Large intestine (tissue), 3 donors: Measurements from ENCODE around the gene PRKAB2. TPM values are rescaled to one million over a fixed set of nuclear protein-coding genes. Genes with fewer than 3 reads are reported as not detected.
"Not testable (repeated sequence)": the region's sequence is repeated elsewhere in the genome, so short reads cannot be mapped to it uniquely, and the experiment has no call there.

Experiments used
- DNase-seq, 2 donors: peaks; one replicate each; pipeline versions ENCODE4 v3.0.0 to v3.0.0-alpha.2; 2013
- H3K27ac ChIP-seq: one replicate; pipeline ENCODE4 v1.5.1; 2013; ENCODE audit warnings: low read length
- H3K27me3 ChIP-seq: 2 replicates; pipeline ENCODE4 v1.6.1; 2013; ENCODE audit warnings: low read length; ENCODE audit not compliant: control insufficient read depth, insufficient read depth
- H3K36me3 ChIP-seq: 2 replicates; pipeline ENCODE4 v1.6.1; 2013; ENCODE audit warnings: low read length; ENCODE audit not compliant: control insufficient read depth, insufficient read depth
- H3K4me1 ChIP-seq: one replicate; pipeline ENCODE4 v1.6.1; 2013; ENCODE audit warnings: low read length; ENCODE audit not compliant: control insufficient read depth, insufficient read depth
- H3K4me3 ChIP-seq: one replicate; pipeline ENCODE4 v1.5.1; 2013; ENCODE audit warnings: low read length
- H3K9me3 ChIP-seq: one replicate; pipeline ENCODE4 v1.6.1; 2013; ENCODE audit warnings: mild to moderate bottlenecking, low read depth, low read length, moderate library complexity; ENCODE audit not compliant: control insufficient read depth
- WGBS: methylation state at CpG from one replicate; pipeline ENCODE4 v1.1.5; 2013; ENCODE audit warnings: low lambda C conversion rate; ENCODE audit not compliant: insufficient coverage; 5-methylcytosine and 5-hydroxymethylcytosine counted together
- polyA plus RNA-seq: library from polyadenylated mRNA; unstranded; fragments of 120-200 nt; gene quantifications from one replicate; pipeline ENCODE4 v1.2.1, GENCODE V29; 2013

Gene PRKAB2
- polyA plus RNA-seq, 1 donor = 35.2 TPM

- no CpG with 5 or more reads among the region's 3 CpGs for WGBS
- H3K9me3 ChIP-seq = no peaks in the 10 kb centered on the region
- no peak overlapping the region for H3K4me3 ChIP-seq
- H3K27me3 ChIP-seq = no peaks in the 10 kb centered on the region
- peaks cover 19% of the 10 kb centered on the region for H3K36me3 ChIP-seq
- no peaks in the 10 kb centered on the region for H3K4me1 ChIP-seq
- H3K27ac ChIP-seq = no peak overlapping the region
- no peak for DNase-seq
These were observed 19.5 kb downstream of the PRKAB2 start for GRCh38 chr1:147152772-147153171.

- Histone ChIP-seq H3K9me3 (no peaks in the 10 kb centered on the region), H3K4me1 (no peaks in the 10 kb centered on the region), H3K4me3 (no peak overlapping the region), H3K27me3 (no peaks in the 10 kb centered on the region), H3K27ac (no peak overlapping the region), H3K36me3 (peaks cover 10% of the 10 kb centered on the region)
- DNase-seq = no peak
- WGBS = no CpG with 5 or more reads among the region's 1 CpG
These were observed 21.0 kb downstream of the PRKAB2 start for GRCh38 chr1:147151244-147151643.

- Histone ChIP-seq H3K36me3 (no peaks in the 10 kb centered on the region), H3K27ac (no peak overlapping the region), H3K9me3 (no peaks in the 10 kb centered on the region), H3K4me3 (no peak overlapping the region), H3K27me3 (no peaks in the 10 kb centered on the region), H3K4me1 (no peaks in the 10 kb centered on the region)
- 100% methylated on average over 1 of the region's 2 CpGs for WGBS
- DNase-seq = no peak
These were observed 29.4 kb downstream of the PRKAB2 start for GRCh38 chr1:147142886-147143285.

GRCh38 chr1:147130721-147131120 lies 41.5 kb downstream of the PRKAB2 start:
- DNase-seq = not testable (repeated sequence)

GRCh38 chr1:147129116-147129873 lies 43.0 kb downstream of the PRKAB2 start:
- no peaks in the 10 kb centered on the region for H3K4me1 ChIP-seq
- no CpG with 5 or more reads among the region's 3 CpGs for WGBS
- DNase-seq = no peak
- H3K27me3 ChIP-seq = no peaks in the 10 kb centered on the region
- no peaks in the 10 kb centered on the region for H3K9me3 ChIP-seq
- no peak overlapping the region for H3K27ac ChIP-seq
- no peak overlapping the region for H3K4me3 ChIP-seq
- no peaks in the 10 kb centered on the region for H3K36me3 ChIP-seq

More at GRCh38 chr1:147130721-147131120, 41.5 kb downstream of the PRKAB2 start:
- not testable (repeated sequence) for H3K27me3 ChIP-seq, H3K4me3 ChIP-seq, H3K9me3 ChIP-seq, H3K27ac ChIP-seq, H3K4me1 ChIP-seq, H3K36me3 ChIP-seq
- WGBS = no CpG with 5 or more reads among the region's 1 CpG

- no peaks in the 10 kb centered on the region for H3K4me1 ChIP-seq
- DNase-seq = no peak
- peaks cover 2% of the 10 kb centered on the region for H3K27me3 ChIP-seq
- H3K27ac ChIP-seq = no peak overlapping the region
- no peaks in the 10 kb centered on the region for H3K36me3 ChIP-seq
- WGBS = no CpG with 5 or more reads among the region's 2 CpGs
- no peaks in the 10 kb centered on the region for H3K9me3 ChIP-seq
- no peak overlapping the region for H3K4me3 ChIP-seq
These were observed 48.0 kb downstream of the PRKAB2 start for GRCh38 chr1:147124266-147124665.

GRCh38 chr1:147117109-147117508 lies 55.2 kb downstream of the PRKAB2 start:
- no peaks in the 10 kb centered on the region for H3K9me3 ChIP-seq
- no peaks in the 10 kb centered on the region for H3K36me3 ChIP-seq
- H3K27me3 ChIP-seq = no peaks in the 10 kb centered on the region
- no peaks in the 10 kb centered on the region for H3K4me1 ChIP-seq
- DNase-seq = no peak
- no peak overlapping the region for H3K4me3 ChIP-seq
- H3K27ac ChIP-seq = no peak overlapping the region
- whole genome bisulfite sequencing = no CpG with 5 or more reads among the region's 1 CpG

- no peaks in the 10 kb centered on the region for H3K9me3 ChIP-seq
- peaks cover 2% of the 10 kb centered on the region for H3K27me3 ChIP-seq
- H3K4me1 ChIP-seq = no peaks in the 10 kb centered on the region
- DNase-seq = no peak
- H3K36me3 ChIP-seq = no peaks in the 10 kb centered on the region
- H3K27ac ChIP-seq = no peak overlapping the region
- WGBS = 100% methylated on average over 1 of the region's 2 CpGs
- H3K4me3 ChIP-seq = no peak overlapping the region
These were observed 56.8 kb downstream of the PRKAB2 start for GRCh38 chr1:147115496-147115895.

- H3K27me3 ChIP-seq, H3K4me1 ChIP-seq, H3K36me3 ChIP-seq, H3K27ac ChIP-seq, H3K9me3 ChIP-seq, H3K4me3 ChIP-seq, DNase-seq: not testable (repeated sequence)
- no CpG with 5 or more reads among the region's 4 CpGs for WGBS
These were observed 57.2 kb downstream of the PRKAB2 start for GRCh38 chr1:147115079-147115478.

- H3K27ac ChIP-seq, H3K4me1 ChIP-seq, DNase-seq, H3K4me3 ChIP-seq, H3K27me3 ChIP-seq, H3K9me3 ChIP-seq, H3K36me3 ChIP-seq: not testable (repeated sequence)
- WGBS = no CpG with 5 or more reads among the region's 1 CpG
These were observed 57.9 kb downstream of the PRKAB2 start for GRCh38 chr1:147114353-147114752.
